GM21447 (cell line): ENCODE measurements around the gene RNF14.
A peak's percentile ranks its signal among the peaks of the same experiment; 100 is the strongest.
"Not testable (repeated sequence)": the region's sequence is repeated elsewhere in the genome, so short reads cannot be mapped to it uniquely, and the experiment has no call there.

Experiments
- ATAC-seq: cut with Tn5 transposase; IDR thresholded peaks from one replicate; pipeline ENCODE4 v1.9.1; 2021; ENCODE audit not compliant: unreplicated experiment

RNF14 gene

GRCh38 chr5:141968914-141969608 lies at the start of gene RNF14:
RNF14 (plus strand) TSS chr5:141969105; CDS start chr5:141973589, 4,484 bp downstream.
- peak; percentile 85 for ATAC-seq

GRCh38 chr5:141919218-141920119 lies 49.4 kb upstream of the RNF14 start:
- no peak for ATAC-seq

GRCh38 chr5:141920771-141921170 lies 48.1 kb upstream of the RNF14 start:
- ATAC-seq: no peak

GRCh38 chr5:141922827-141923447 lies 46.0 kb upstream of the RNF14 start:
- ATAC-seq: not testable (repeated sequence)

- ATAC-seq: peak; percentile 96
Measured at GRCh38 chr5:141923448-141924313, 45.2 kb upstream of the RNF14 start, which contains the start of gene DELE1. DELE1 (plus strand) TSS chr5:141923871; CDS start chr5:141923942, 71 bp downstream.

GRCh38 chr5:141926434-141926833 lies 42.5 kb upstream of the RNF14 start:
- no peak for ATAC-seq

GRCh38 chr5:141928051-141928450 lies 40.9 kb upstream of the RNF14 start:
- ATAC-seq: no peak

GRCh38 chr5:141929398-141930058 lies 39.4 kb upstream of the RNF14 start:
- ATAC-seq: no peak

- no peak for ATAC-seq
Measured at GRCh38 chr5:141931694-141932093, 37.2 kb upstream of the RNF14 start.

- ATAC-seq: no peak
Measured at GRCh38 chr5:141933151-141933550, 35.8 kb upstream of the RNF14 start.

- no peak for ATAC-seq
Measured at GRCh38 chr5:141934099-141934844, 34.6 kb upstream of the RNF14 start.

- no peak for ATAC-seq
Measured at GRCh38 chr5:141935538-141935937, 33.4 kb upstream of the RNF14 start.

GRCh38 chr5:141940695-141941271 lies 28.1 kb upstream of the RNF14 start:
- ATAC-seq: no peak

GRCh38 chr5:141941307-141941706 lies 27.6 kb upstream of the RNF14 start:
- no peak for ATAC-seq

- no peak for ATAC-seq
Measured at GRCh38 chr5:141941779-141942178, 27.1 kb upstream of the RNF14 start.

- ATAC-seq: no peak
Measured at GRCh38 chr5:141942185-141942857, 26.6 kb upstream of the RNF14 start.

GRCh38 chr5:141944076-141944475 lies 24.8 kb upstream of the RNF14 start:
- no peak for ATAC-seq

- ATAC-seq: no peak
Measured at GRCh38 chr5:141945511-141946051, 23.3 kb upstream of the RNF14 start.
